GM21786 (cell line): Measurements from ENCODE around the gene PTN.

ENCODE experiments used
- ATAC-seq: cut with Tn5 transposase; IDR thresholded peaks from one replicate; pipeline ENCODE4 v1.9.1; 2021; ENCODE audit not compliant: unreplicated experiment

Gene PTN

GRCh38 chr7:137343281-137343841, at the start of gene PTN:
Gene PTN (minus strand): TSS chr7:137343733. CDS start chr7:137254973, 88,760 bp downstream.
- no peak for ATAC-seq

- no peak for ATAC-seq
Measured at GRCh38 chr7:137390076-137390475, 46.5 kb upstream of the PTN start.

GRCh38 chr7:137388916-137389315, 45.4 kb upstream of the PTN start:
- ATAC-seq: no peak

- no peak for ATAC-seq
Measured at GRCh38 chr7:137386966-137387365, 43.4 kb upstream of the PTN start.

GRCh38 chr7:137381045-137381444, 37.5 kb upstream of the PTN start:
- ATAC-seq: no peak

- no peak for ATAC-seq
Measured at GRCh38 chr7:137373507-137373906, 30.0 kb upstream of the PTN start.

- no peak for ATAC-seq
Measured at GRCh38 chr7:137371616-137372015, 28.1 kb upstream of the PTN start.

GRCh38 chr7:137366995-137367394, 23.5 kb upstream of the PTN start:
- ATAC-seq: no peak

GRCh38 chr7:137363683-137364082, 20.1 kb upstream of the PTN start:
- ATAC-seq: no peak

- ATAC-seq: no peak
Measured at GRCh38 chr7:137360087-137360679, 16.6 kb upstream of the PTN start.

- no peak for ATAC-seq
Measured at GRCh38 chr7:137354961-137355360, 11.4 kb upstream of the PTN start.

GRCh38 chr7:137354396-137354795, 10.9 kb upstream of the PTN start:
- ATAC-seq: no peak

- ATAC-seq: no peak
Measured at GRCh38 chr7:137351941-137352340, 8.4 kb upstream of the PTN start.

- ATAC-seq: no peak
Measured at GRCh38 chr7:137345799-137346449, 2.4 kb upstream of the PTN start.

- no peak for ATAC-seq
Measured at GRCh38 chr7:137342828-137343261, 688 bp downstream of the PTN start.

- no peak for ATAC-seq
Measured at GRCh38 chr7:137342265-137342664, 1.3 kb downstream of the PTN start.

- no peak for ATAC-seq
Measured at GRCh38 chr7:137337902-137338301, 5.6 kb downstream of the PTN start.

GRCh38 chr7:137335814-137336213, 7.7 kb downstream of the PTN start:
- no peak for ATAC-seq

- ATAC-seq: no peak
Measured at GRCh38 chr7:137331378-137331777, 12.2 kb downstream of the PTN start.

GRCh38 chr7:137329411-137329810, 14.1 kb downstream of the PTN start:
- ATAC-seq: no peak

GRCh38 chr7:137328373-137329120, 15.0 kb downstream of the PTN start:
- ATAC-seq: no peak

- no peak for ATAC-seq
Measured at GRCh38 chr7:137325927-137326326, 17.6 kb downstream of the PTN start.
